Measurements from ENCODE around the gene FGL2.
"Not testable (repeated sequence)": the region's sequence is repeated elsewhere in the genome, so short reads cannot be mapped to it uniquely, and the experiment has no call there.

Gene FGL2

GRCh38 chr7:77182261-77182660 lies 17.4 kb downstream of the FGL2 start:
- POLR2A ChIA-PET, result no interaction called here
- no peak for TF ChIP-seq CTCF (IDR thresholded peaks at IDR 0.05; ENCODE audit: control extremely low read depth, extremely low read depth, low read depth, missing control alignments)
- CTCF ChIA-PET, result no interaction called here
- no peak for DNase-seq (ENCODE audit: extremely low spot score)

- ChIA-PET CTCF (no interaction called here), POLR2A (no interaction called here)
- no peak for TF ChIP-seq CTCF (IDR thresholded peaks at IDR 0.05; ENCODE audit: control extremely low read depth, extremely low read depth, low read depth, missing control alignments)
- DNase-seq (ENCODE audit: extremely low spot score), result no peak
These were observed 17.9 kb downstream of the FGL2 start for GRCh38 chr7:77181734-77182133.

GRCh38 chr7:77181015-77181595 lies 18.5 kb downstream of the FGL2 start:
- TF ChIP-seq CTCF (IDR thresholded peaks at IDR 0.05; ENCODE audit: control extremely low read depth, extremely low read depth, low read depth, missing control alignments), result no peak
- no peak for DNase-seq (ENCODE audit: extremely low spot score)
- ChIA-PET CTCF (no interaction called here), POLR2A (no interaction called here)

- CTCF ChIA-PET; DNase-seq (ENCODE audit: extremely low spot score); POLR2A ChIA-PET: not testable (repeated sequence)
These were observed 21.6 kb downstream of the FGL2 start for GRCh38 chr7:77178024-77178423.

- DNase-seq (ENCODE audit: extremely low spot score); CTCF ChIA-PET; POLR2A ChIA-PET: not testable (repeated sequence)
These were observed 22.2 kb downstream of the FGL2 start for GRCh38 chr7:77177321-77177904.

- POLR2A ChIA-PET; CTCF ChIA-PET; DNase-seq (ENCODE audit: extremely low spot score): not testable (repeated sequence)
These were observed 24.3 kb downstream of the FGL2 start for GRCh38 chr7:77175274-77175800.

GRCh38 chr7:77174418-77174817 lies 25.2 kb downstream of the FGL2 start:
- DNase-seq (ENCODE audit: extremely low spot score); POLR2A ChIA-PET; CTCF ChIA-PET: not testable (repeated sequence)

GRCh38 chr7:77172437-77173172 lies 27.0 kb downstream of the FGL2 start:
- DNase-seq (ENCODE audit: extremely low spot score); POLR2A ChIA-PET; CTCF ChIA-PET: not testable (repeated sequence)

GRCh38 chr7:77171073-77171472 lies 28.5 kb downstream of the FGL2 start:
- POLR2A ChIA-PET; DNase-seq (ENCODE audit: extremely low spot score): not testable (repeated sequence)
- CTCF ChIA-PET, result interaction anchor here (0.9 kb wide), 1 partner anchor 34 kb away, joined by 3 read pairs; no protein-coding TSS in a partner anchor

- no peak for DNase-seq (ENCODE audit: extremely low spot score)
- TF ChIP-seq CTCF (IDR thresholded peaks at IDR 0.05; ENCODE audit: control extremely low read depth, extremely low read depth, low read depth, missing control alignments), result no peak
- POLR2A ChIA-PET, result no interaction called here
- CTCF ChIA-PET, result no interaction called here
These were observed 42.2 kb downstream of the FGL2 start for GRCh38 chr7:77157446-77157845.

GRCh38 chr7:77157034-77157433 lies 42.6 kb downstream of the FGL2 start:
- CTCF ChIA-PET; POLR2A ChIA-PET; DNase-seq (ENCODE audit: extremely low spot score): not testable (repeated sequence)

- CTCF ChIA-PET; DNase-seq (ENCODE audit: extremely low spot score); POLR2A ChIA-PET: not testable (repeated sequence)
These were observed 43.8 kb downstream of the FGL2 start for GRCh38 chr7:77155601-77156377.
